A673 (cell line): ENCODE data around the gene FZD10. TPM values are rescaled to one million over a fixed set of nuclear protein-coding genes. Genes with fewer than 3 reads are reported as not detected.

Source experiments
- BruUV-seq: library from RNA; stranded (reverse); fragments of 400-500 nt; replicated peaks from 2 replicates; lab custom pipeline; 2021; lab: Mats Ljungman, UMichigan
- CTCF ChIA-PET: fragments of 300-600 bp; sonication (Branson Sonifier 250); formaldehyde crosslinking; loops from one replicate; lab custom pipeline; 2022; ENCODE audit warnings: antibody characterized with exemption; lab: Charles Lee
- POLR2A ChIA-PET: fragments of 300-600 bp; sonication (Branson Sonifier 250); formaldehyde crosslinking; loops from one replicate; lab custom pipeline; 2022; ENCODE audit warnings: antibody characterized with exemption; ENCODE audit not compliant: low non-redundant PET; lab: Charles Lee
- DNase-seq: peaks from one replicate; pipeline ENCODE4 v3.0.0-alpha.2; 2015; ENCODE audit warnings: low spot score
- H3K27ac ChIP-seq: fragments of 200-600 bp; sonication (generic); 2 replicates; pipeline ENCODE4 v1.5.1; 2016; ENCODE audit warnings: mixed run types, low read depth, mild to moderate bottlenecking, mixed read lengths, antibody characterized with exemption, low read length; ENCODE audit not compliant: poor library complexity, severe bottlenecking
- H3K27me3 ChIP-seq: fragments of 200-600 bp; sonication (generic); replicated peaks from 2 replicates; pipeline ENCODE4 v1.6.1; 2017; ENCODE audit warnings: mixed run types, low read depth, mild to moderate bottlenecking, mixed read lengths, antibody characterized with exemption, low read length; ENCODE audit not compliant: insufficient read depth, poor library complexity
- H3K36me3 ChIP-seq: fragments of 200-600 bp; sonication (generic); 2 replicates; pipeline ENCODE4 v1.6.1; 2016; ENCODE audit warnings: mixed run types, mild to moderate bottlenecking, mixed read lengths, antibody characterized with exemption, low read length; ENCODE audit not compliant: insufficient read depth, poor library complexity, severe bottlenecking
- H3K4me1 ChIP-seq: fragments of 200-600 bp; sonication (generic); 2 replicates; pipeline ENCODE4 v1.6.1; 2017; ENCODE audit warnings: mixed run types, mild to moderate bottlenecking, mixed read lengths, antibody characterized with exemption, low read length; ENCODE audit not compliant: insufficient read depth, poor library complexity, severe bottlenecking
- H3K4me3 ChIP-seq: fragments of 200-600 bp; sonication (generic); 2 replicates; pipeline ENCODE4 v1.5.1; 2016; ENCODE audit warnings: low read depth, mixed run types, mild to moderate bottlenecking, mixed read lengths, low read length; ENCODE audit not compliant: poor library complexity, severe bottlenecking
- H3K9me3 ChIP-seq: fragments of 200-600 bp; sonication (generic); 2 replicates; pipeline ENCODE4 v1.6.1; 2016; ENCODE audit warnings: mixed run types, low read depth, mild to moderate bottlenecking, mixed read lengths, antibody characterized with exemption, low read length; ENCODE audit not compliant: poor library complexity, severe bottlenecking
- EZH2 ChIP-seq: fragments of 200-600 bp; sonication (generic); IDR thresholded peaks from 2 replicates; pipeline ENCODE4 v1.6.1; 2017; ENCODE audit warnings: borderline replicate concordance, low read depth, mild to moderate bottlenecking, mixed read lengths, antibody characterized with exemption, low read length; ENCODE audit not compliant: poor library complexity, severe bottlenecking
- intact Hi-C: fragments of 100-400 bp; cut with micrococcal nuclease; formaldehyde crosslinking; loops from one replicate; pipeline ENCODE4 v1.10.0; 2022; ENCODE audit not compliant: unreplicated experiment
- total RNA-seq: library from RNA; stranded (reverse); gene quantifications from 2 replicates; pipeline ENCODE4 v1.2.3, GENCODE V29; 2021
- TF ChIP-seq, protein P1 (sequence below): fragments of 300-800, 200-600 bp; sonication (generic); conservative IDR thresholded peaks from 2 replicates; pipeline ENCODE4 v1.5.1; 2017; ENCODE audit warnings: low read depth, mild to moderate bottlenecking, antibody characterized with exemption, low read length, moderate library complexity, mixed read lengths

FZD10 gene
- total RNA-seq, 1 experiment from 2014 or later: not detected

DNA sequence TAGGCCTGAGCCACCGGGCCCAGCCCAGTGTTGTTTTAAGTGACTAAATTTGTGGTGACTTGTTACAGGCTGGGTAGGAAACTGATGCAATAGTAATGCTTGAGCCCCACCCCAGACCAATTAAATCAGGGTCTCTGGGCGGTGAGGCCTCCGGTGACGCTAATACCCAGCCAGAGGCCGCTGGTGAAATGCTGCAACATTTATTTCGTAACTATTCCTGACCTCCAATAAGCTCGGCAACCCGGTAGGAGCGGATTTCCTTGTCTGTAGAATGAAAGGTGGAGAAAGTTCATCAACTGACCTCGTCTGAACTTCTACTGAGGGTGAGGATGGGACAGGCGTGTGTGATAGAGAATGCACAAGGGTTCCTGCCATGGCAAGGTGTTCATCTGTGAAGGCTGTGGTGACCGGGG, 42.3 kb downstream of the FZD10 start:
- no peaks in the 10 kb centered on the region for H3K4me1 ChIP-seq
- POLR2A ChIA-PET: no interaction called here
- BruUV-seq: no TSS peak
- no peak overlapping the region for H3K27ac ChIP-seq
- no peaks in the 10 kb centered on the region for H3K27me3 ChIP-seq
- H3K9me3 ChIP-seq: peaks cover 4% of the 10 kb centered on the region
- CTCF ChIA-PET: interaction anchor here (0.7 kb wide), 1 partner anchor 190 kb away, joined by 11 read pairs; no protein-coding TSS in a partner anchor
- no peaks in the 10 kb centered on the region for H3K36me3 ChIP-seq
- intact Hi-C loops: no loop called here
- TF ChIP-seq, protein P1, sequence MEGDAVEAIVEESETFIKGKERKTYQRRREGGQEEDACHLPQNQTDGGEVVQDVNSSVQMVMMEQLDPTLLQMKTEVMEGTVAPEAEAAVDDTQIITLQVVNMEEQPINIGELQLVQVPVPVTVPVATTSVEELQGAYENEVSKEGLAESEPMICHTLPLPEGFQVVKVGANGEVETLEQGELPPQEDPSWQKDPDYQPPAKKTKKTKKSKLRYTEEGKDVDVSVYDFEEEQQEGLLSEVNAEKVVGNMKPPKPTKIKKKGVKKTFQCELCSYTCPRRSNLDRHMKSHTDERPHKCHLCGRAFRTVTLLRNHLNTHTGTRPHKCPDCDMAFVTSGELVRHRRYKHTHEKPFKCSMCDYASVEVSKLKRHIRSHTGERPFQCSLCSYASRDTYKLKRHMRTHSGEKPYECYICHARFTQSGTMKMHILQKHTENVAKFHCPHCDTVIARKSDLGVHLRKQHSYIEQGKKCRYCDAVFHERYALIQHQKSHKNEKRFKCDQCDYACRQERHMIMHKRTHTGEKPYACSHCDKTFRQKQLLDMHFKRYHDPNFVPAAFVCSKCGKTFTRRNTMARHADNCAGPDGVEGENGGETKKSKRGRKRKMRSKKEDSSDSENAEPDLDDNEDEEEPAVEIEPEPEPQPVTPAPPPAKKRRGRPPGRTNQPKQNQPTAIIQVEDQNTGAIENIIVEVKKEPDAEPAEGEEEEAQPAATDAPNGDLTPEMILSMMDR: no peak
- TF ChIP-seq EZH2: no peak
- H3K4me3 ChIP-seq: no peak overlapping the region
- DNase-seq: no peak

GRCh38 chr12:130205495-130205894, 43.2 kb downstream of the FZD10 start:
- H3K27me3 ChIP-seq: no peaks in the 10 kb centered on the region
- DNase-seq: no peak
- H3K9me3 ChIP-seq: peaks cover 4% of the 10 kb centered on the region
- intact Hi-C loops: no loop called here
- H3K4me1 ChIP-seq: no peaks in the 10 kb centered on the region
- H3K4me3 ChIP-seq: no peak overlapping the region
- no TSS peak for BruUV-seq
- H3K36me3 ChIP-seq: no peaks in the 10 kb centered on the region
- ChIA-PET POLR2A (no interaction called here), CTCF (no interaction called here)
- TF ChIP-seq, protein P1: no peak
- no peak for TF ChIP-seq EZH2
- H3K27ac ChIP-seq: no peak overlapping the region

DNA sequence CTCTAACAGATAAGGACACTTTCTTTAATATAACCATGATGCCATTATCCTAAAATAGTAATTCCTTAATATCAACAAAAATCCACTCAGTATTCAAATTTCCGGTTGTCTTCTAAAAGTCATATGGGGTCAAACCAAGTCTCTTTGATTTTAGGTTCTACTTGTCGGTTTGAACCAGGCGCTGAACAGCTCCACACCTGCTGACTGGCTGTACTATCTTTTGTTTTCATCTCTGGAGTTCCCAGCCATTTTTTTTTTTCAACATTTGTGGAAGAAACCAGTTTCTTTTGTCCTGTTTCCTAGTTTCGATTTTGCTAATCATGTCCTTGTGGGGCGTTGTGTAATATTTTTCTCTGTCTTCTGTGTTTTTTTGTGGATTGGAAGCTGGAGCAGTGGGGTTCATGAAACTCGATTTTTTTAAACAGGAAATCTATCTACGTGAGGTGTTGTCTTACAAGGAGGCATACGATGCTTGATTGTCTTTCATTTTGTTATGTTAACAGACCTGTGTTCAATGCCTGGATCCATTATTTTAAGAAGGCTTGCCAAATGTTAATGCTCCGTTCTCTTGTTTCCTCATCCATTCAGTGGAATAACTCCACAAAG, 50.2 kb downstream of the FZD10 start:
- H3K36me3 ChIP-seq: no peaks in the 10 kb centered on the region
- TF ChIP-seq EZH2: no peak
- TF ChIP-seq, protein P1: no peak
- no TSS peak for BruUV-seq
- no peak overlapping the region for H3K27ac ChIP-seq
- intact Hi-C loops: no loop called here
- H3K27me3 ChIP-seq: no peaks in the 10 kb centered on the region
- ChIA-PET CTCF (no interaction called here), POLR2A (no interaction called here)
- DNase-seq: no peak
- no peak overlapping the region for H3K4me3 ChIP-seq
- H3K9me3 ChIP-seq: peaks cover 6% of the 10 kb centered on the region
- no peaks in the 10 kb centered on the region for H3K4me1 ChIP-seq
